Measurements from ENCODE around the gene DUSP3. TPM values are rescaled to one million over a fixed set of nuclear protein-coding genes. Genes with fewer than 3 reads are reported as not detected.
A peak's percentile ranks its signal among the peaks of the same experiment; 100 is the strongest.

Gene DUSP3
- total RNA-seq, 4 donors from 2014 or later: 38.6 to 50.1 (median 41.2) TPM

DNA sequence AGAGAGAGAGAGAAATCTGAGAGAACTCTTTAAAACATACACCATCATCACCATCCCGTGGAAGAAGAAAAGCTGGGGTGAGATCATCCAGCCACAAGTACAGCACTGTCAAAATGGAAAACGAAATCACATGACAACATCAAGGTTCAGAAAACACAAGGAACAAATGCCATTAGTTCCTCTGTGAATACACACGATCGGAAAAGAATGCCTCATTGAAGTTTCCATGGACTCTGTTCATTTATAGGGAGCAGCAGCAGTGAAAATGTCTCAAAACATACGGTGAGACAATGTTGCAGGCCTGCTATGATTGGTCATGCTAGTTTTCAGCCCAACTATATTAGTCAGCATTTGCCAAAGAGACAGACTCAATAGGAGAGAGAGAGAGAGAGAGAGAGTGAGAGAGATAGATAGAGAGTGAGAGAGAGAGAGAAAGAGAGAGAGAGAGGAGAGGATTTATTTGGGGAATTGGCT is 5.9 kb upstream of the DUSP3 start:
- H3K4me1 ChIP-seq: peaks cover 0 to 5% (median under 1%) of the 10 kb centered on the region in 4 donors
- H3K27me3 ChIP-seq: no peaks in the 10 kb centered on the region
- DNase-seq (ENCODE audit: low spot score in 2 of 2): no peak
- H3K4me3 ChIP-seq: no peak overlapping the region
- TF ChIP-seq POLR2A (IDR thresholded peaks at IDR 0.05): no peak
- TF ChIP-seq, protein P1, sequence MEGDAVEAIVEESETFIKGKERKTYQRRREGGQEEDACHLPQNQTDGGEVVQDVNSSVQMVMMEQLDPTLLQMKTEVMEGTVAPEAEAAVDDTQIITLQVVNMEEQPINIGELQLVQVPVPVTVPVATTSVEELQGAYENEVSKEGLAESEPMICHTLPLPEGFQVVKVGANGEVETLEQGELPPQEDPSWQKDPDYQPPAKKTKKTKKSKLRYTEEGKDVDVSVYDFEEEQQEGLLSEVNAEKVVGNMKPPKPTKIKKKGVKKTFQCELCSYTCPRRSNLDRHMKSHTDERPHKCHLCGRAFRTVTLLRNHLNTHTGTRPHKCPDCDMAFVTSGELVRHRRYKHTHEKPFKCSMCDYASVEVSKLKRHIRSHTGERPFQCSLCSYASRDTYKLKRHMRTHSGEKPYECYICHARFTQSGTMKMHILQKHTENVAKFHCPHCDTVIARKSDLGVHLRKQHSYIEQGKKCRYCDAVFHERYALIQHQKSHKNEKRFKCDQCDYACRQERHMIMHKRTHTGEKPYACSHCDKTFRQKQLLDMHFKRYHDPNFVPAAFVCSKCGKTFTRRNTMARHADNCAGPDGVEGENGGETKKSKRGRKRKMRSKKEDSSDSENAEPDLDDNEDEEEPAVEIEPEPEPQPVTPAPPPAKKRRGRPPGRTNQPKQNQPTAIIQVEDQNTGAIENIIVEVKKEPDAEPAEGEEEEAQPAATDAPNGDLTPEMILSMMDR (IDR thresholded peaks at IDR 0.05): peak in 1 of 5 experiments; percentile 35
- H3K36me3 ChIP-seq: no peaks in the 10 kb centered on the region
- peak overlapping the region in 2 of 4 donors; percentile 38 to 74 for H3K27ac ChIP-seq
- no peaks in the 10 kb centered on the region for H3K9me3 ChIP-seq
- WGBS, 2 donors: 33 to 36% methylated on average over 5 of the region's 5 CpGs

- Histone ChIP-seq H3K27ac (peak overlapping the region in 2 of 4 donors; percentile 38 to 74), H3K4me1 (peaks cover 0 to 11% (median 5%) of the 10 kb centered on the region in 4 donors), H3K4me3 (no peak overlapping the region), H3K36me3 (no peaks in the 10 kb centered on the region), H3K27me3 (no peaks in the 10 kb centered on the region), H3K9me3 (no peaks in the 10 kb centered on the region)
- no peak for DNase-seq (ENCODE audit: low spot score in 2 of 2)
- no peak for TF ChIP-seq POLR2A (IDR thresholded peaks at IDR 0.05)
- TF ChIP-seq, protein P1 (IDR thresholded peaks at IDR 0.05): no peak
- no peak for TF ChIP-seq EP300 (IDR thresholded peaks at IDR 0.05)
- 56 to 75% methylated on average over 2 of the region's 2 CpGs for WGBS, 2 donors
Observed at GRCh38 chr17:43784068-43784467, 5.3 kb upstream of the DUSP3 start.

DNA sequence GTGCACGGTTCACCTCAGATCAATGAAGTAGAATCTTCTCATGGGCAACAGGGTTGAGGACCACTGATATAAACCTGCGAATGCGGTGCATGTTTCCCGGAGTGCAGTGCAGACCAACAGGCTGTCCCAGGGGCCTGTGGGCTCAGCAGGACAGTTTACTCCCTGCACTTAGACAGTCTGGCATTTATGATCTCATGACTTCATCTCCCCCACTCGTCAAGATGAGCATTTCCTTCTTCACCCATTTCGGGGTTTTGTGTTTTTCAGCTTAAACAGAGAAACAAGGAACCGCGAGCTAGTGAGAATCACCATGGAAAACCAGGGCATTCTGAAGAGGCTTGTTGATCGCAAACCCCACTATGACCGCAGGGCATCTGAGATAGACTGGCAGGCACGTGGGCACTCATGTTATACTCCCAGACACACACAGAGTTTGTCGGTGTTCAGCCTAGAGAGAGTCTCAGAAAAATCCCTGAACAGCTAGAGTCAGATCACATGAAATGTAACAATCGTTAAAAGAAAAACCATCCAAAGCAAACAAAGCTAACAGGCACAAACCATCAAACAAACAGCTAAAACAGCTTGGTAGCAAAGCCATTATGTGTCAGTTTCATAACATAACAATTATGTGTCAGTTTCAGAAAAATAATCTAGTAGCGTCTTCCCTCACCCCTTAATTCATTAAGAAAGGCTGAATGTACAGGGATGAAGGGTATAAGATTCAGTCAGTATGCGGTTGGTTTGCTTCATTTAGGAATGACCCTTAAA is 4.3 kb upstream of the DUSP3 start:
- whole genome bisulfite sequencing, 2 donors: 75 to 79% methylated on average over 15 of the region's 15 CpGs
- Histone ChIP-seq H3K27ac (no peak overlapping the region), H3K36me3 (no peaks in the 10 kb centered on the region), H3K27me3 (no peaks in the 10 kb centered on the region), H3K9me3 (no peaks in the 10 kb centered on the region), H3K4me1 (peaks cover 0 to 11% (median 5%) of the 10 kb centered on the region in 4 donors), H3K4me3 (no peak overlapping the region)
- TF ChIP-seq EP300 (IDR thresholded peaks at IDR 0.05): no peak
- TF ChIP-seq, protein P1 (IDR thresholded peaks at IDR 0.05): no peak
- DNase-seq (ENCODE audit: low spot score in 2 of 2): no peak

DNA sequence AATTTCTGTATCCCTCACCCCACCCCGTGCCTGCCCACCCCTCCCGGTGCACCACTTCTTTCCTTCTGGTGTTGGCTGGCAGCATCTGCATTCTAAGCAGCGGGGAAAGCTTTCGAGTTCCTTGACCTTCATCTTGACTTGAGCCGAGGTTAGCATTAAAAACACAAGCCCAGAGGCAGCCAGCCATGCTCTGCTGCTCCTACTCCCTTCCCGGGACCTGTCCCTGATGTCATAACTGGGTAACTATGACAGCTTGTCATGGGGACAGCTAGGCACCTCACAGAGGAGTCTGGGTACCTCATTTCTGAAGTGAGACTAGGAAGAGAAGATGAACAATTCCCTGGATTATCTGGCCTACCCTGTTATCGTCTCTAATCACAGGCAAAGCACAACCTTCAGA is 1.4 kb upstream of the DUSP3 start, which contains the start of gene CFAP97D1:
CFAP97D1 (plus strand) TSS at position 301 of the 400 bp plus-strand sequence; CDS start at position 329, 28 bp downstream.
- 67 to 74% methylated on average over 7 of the region's 7 CpGs for WGBS, 2 donors
- Histone ChIP-seq H3K27ac (peak within 1 kb of the TSS; percentile 99 to 100 (median 100)), H3K4me1 (peaks cover 0 to 40% (median 9%) of the 10 kb centered on the region in 4 donors), H3K36me3 (peaks cover 0 to 15% (median 0%) of the 10 kb centered on the region in 3 donors), H3K27me3 (no peaks in the 10 kb centered on the region), H3K4me3 (peak within 1 kb of the TSS; percentile 90 to 100 (median 98)), H3K9me3 (no peaks in the 10 kb centered on the region)
- no peak for DNase-seq (ENCODE audit: low spot score in 2 of 2)
- TF ChIP-seq, protein P1 (IDR thresholded peaks at IDR 0.05): no peak
- TF ChIP-seq EP300 (IDR thresholded peaks at IDR 0.05) (no peak), POLR2A (IDR thresholded peaks at IDR 0.05) (no peak)

Data from tibial nerve (tissue), 4 donors.